Jurkat, Clone E6-1 (cell line): Measurements from ENCODE around the gene PIGO.

ENCODE experiments used
- DNase-seq: peaks from one replicate; pipeline ENCODE4 v3.0.0-alpha.2; 2011; ENCODE audit warnings: low read depth, low spot score
- H3K4me3 ChIP-seq: 2 replicates; pipeline ENCODE4 v1.5.1; 2011; ENCODE audit warnings: mild to moderate bottlenecking, low read length, control low read depth, moderate library complexity

PIGO gene

GRCh38 chr9:35107297-35108290, 11.2 kb upstream of the PIGO start:
- no peak for DNase-seq
- no peak overlapping the region for H3K4me3 ChIP-seq

- no peak for DNase-seq
Observed at GRCh38 chr9:35106343-35106730, 9.9 kb upstream of the PIGO start.

GRCh38 chr9:35105571-35106342, 9.4 kb upstream of the PIGO start:
- H3K4me3 ChIP-seq = no peak overlapping the region

More at GRCh38 chr9:35106343-35106730, 9.9 kb upstream of the PIGO start:
- no peak overlapping the region for H3K4me3 ChIP-seq

GRCh38 chr9:35105126-35105525, 8.7 kb upstream of the PIGO start:
- DNase-seq = no peak

More at GRCh38 chr9:35105571-35106342, 9.4 kb upstream of the PIGO start:
- no peak for DNase-seq

GRCh38 chr9:35104586-35104985, 8.2 kb upstream of the PIGO start:
- no peak for DNase-seq
- H3K4me3 ChIP-seq = no peak overlapping the region

More at GRCh38 chr9:35105126-35105525, 8.7 kb upstream of the PIGO start:
- no peak overlapping the region for H3K4me3 ChIP-seq

GRCh38 chr9:35103660-35104191, 7.3 kb upstream of the PIGO start:
- H3K4me3 ChIP-seq = peak overlapping the region; percentile 96
- no peak for DNase-seq

GRCh38 chr9:35102769-35103659, 6.6 kb upstream of the PIGO start, which contains the start of gene STOML2:
Gene STOML2, minus strand, starts transcription at chr9:35103131. Its CDS starts 37 bp downstream, at chr9:35103094.
- H3K4me3 ChIP-seq = peak within 1 kb of the TSS; percentile 96
- DNase-seq = peak; percentile 94

GRCh38 chr9:35102465-35102768, 6.0 kb upstream of the PIGO start:
- no peak for DNase-seq
- peak overlapping the region; percentile 96 for H3K4me3 ChIP-seq

- no peak overlapping the region for H3K4me3 ChIP-seq
- DNase-seq = no peak
Observed at GRCh38 chr9:35097573-35097972, 1.2 kb upstream of the PIGO start.

- DNase-seq = no peak
- H3K4me3 ChIP-seq = no peak overlapping the region
Observed at GRCh38 chr9:35091536-35091935, 4.9 kb downstream of the PIGO start.

- DNase-seq = no peak
- no peak overlapping the region for H3K4me3 ChIP-seq
Observed at GRCh38 chr9:35089434-35089833, 7.0 kb downstream of the PIGO start.

GRCh38 chr9:35085078-35085477, 11.3 kb downstream of the PIGO start:
- no peak overlapping the region for H3K4me3 ChIP-seq
- DNase-seq = no peak

- H3K4me3 ChIP-seq = peak within 1 kb of the TSS; percentile 96
- peak; percentile 86 for DNase-seq
Observed at GRCh38 chr9:35079426-35080341, 16.7 kb downstream of the PIGO start, which contains the start of gene FANCG. Gene FANCG, minus strand, starts transcription at chr9:35079942. Its CDS starts 418 bp downstream, at chr9:35079524.

- H3K4me3 ChIP-seq = peak overlapping the region; percentile 96
Observed at GRCh38 chr9:35079041-35079425, 17.4 kb downstream of the PIGO start.

GRCh38 chr9:35078066-35078465, 18.3 kb downstream of the PIGO start:
- DNase-seq = no peak
- peak overlapping the region; percentile 96 for H3K4me3 ChIP-seq

More at GRCh38 chr9:35079041-35079425, 17.4 kb downstream of the PIGO start:
- no peak for DNase-seq

GRCh38 chr9:35076848-35077247, 19.5 kb downstream of the PIGO start:
- no peak overlapping the region for H3K4me3 ChIP-seq
- no peak for DNase-seq

GRCh38 chr9:35075358-35075757, 21.0 kb downstream of the PIGO start:
- H3K4me3 ChIP-seq = no peak overlapping the region
- DNase-seq = no peak

GRCh38 chr9:35074791-35075190, 21.6 kb downstream of the PIGO start:
- no peak overlapping the region for H3K4me3 ChIP-seq
- DNase-seq = no peak
